ENCODE measurements around the gene GJA1.

DNA sequence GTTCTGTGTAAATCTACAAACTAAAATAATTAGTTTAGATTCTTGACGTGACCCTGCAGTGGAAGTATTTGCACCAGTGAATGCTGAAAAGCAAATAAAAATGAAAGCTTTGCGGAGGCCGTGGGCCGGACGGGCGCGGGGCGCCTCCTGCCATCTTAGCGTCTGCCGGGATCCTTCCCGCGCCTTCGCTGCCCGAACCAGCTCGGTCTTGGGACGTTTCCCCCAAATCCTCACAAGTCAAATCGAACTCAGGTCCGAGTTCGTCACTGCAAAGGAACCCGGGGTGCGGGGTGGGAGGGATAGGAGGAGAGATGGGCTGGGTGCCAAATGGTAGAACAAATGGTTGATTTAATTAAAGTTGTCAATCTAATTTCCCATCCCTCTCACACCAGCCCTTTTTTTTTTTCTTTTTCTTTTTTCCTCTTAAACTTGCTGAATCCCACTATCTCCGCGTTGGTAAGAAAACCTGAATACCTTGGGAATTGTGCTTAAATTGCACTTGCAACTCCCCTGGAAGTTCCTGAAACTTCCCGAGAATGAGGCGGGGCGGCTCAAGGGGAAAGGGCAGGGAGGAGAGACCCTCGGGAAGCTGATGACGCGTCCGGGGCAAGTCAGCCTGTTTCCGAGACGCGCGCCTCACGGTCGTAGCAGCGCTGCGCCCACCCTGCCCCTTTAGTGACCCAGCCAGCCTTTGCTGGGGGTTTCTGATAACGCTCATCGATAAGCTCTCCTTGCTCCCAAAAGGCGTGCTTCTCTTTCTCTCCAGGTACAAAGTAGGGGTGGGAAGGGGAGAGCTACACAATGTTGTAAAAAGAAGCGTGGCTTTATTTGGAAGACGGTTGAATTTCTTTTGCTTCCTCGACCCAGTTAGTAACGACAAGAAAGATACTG, 1.8 kb downstream of the GJA1 start:
- no peak for TF ChIP-seq CTCF (IDR thresholded peaks at IDR 0.05; ENCODE audit: borderline replicate concordance, extremely low read depth, low read length, poor library complexity, severe bottlenecking)
- TF ChIP-seq EZH2 (IDR thresholded peaks at IDR 0.05; ENCODE audit: borderline replicate concordance, low read depth, low read length, severe bottlenecking) = no peak

Measured in DND-41 (cell line).